Forelimb muscle (tissue), 1 donor: ENCODE results near the gene MED15. TPM values are rescaled to one million over a fixed set of nuclear protein-coding genes. Genes with fewer than 3 reads are reported as not detected.

Experiments
- DNase-seq: peaks from one replicate; pipeline ENCODE4 v3.0.0-alpha.2; 2013; ENCODE audit warnings: low read depth
- polyA plus RNA-seq: library from polyadenylated mRNA; unstranded; fragments of 120-200 nt; gene quantifications from one replicate; pipeline ENCODE4 v1.2.1, GENCODE V29; 2013; ENCODE audit not compliant: insufficient read length

Gene MED15
- polyA plus RNA-seq, 1 donor, result 43.9 TPM

GRCh38 chr22:20622650-20623339 lies 115.4 kb downstream of the MED15 start:
- no peak for DNase-seq

- DNase-seq, result no peak
Observed at GRCh38 chr22:20624161-20624616, 116.8 kb downstream of the MED15 start.

- no peak for DNase-seq
Observed at GRCh38 chr22:20625270-20625669, 117.9 kb downstream of the MED15 start.

GRCh38 chr22:20626811-20627210 lies 119.4 kb downstream of the MED15 start:
- no peak for DNase-seq

GRCh38 chr22:20627432-20627831 lies 120.0 kb downstream of the MED15 start:
- DNase-seq, result no peak

GRCh38 chr22:20628081-20628939 lies 120.9 kb downstream of the MED15 start:
- no peak for DNase-seq

GRCh38 chr22:20629401-20629800 lies 122.0 kb downstream of the MED15 start:
- DNase-seq, result no peak

- DNase-seq, result no peak
Observed at GRCh38 chr22:20630873-20631617, 123.6 kb downstream of the MED15 start.

GRCh38 chr22:20632082-20632481 lies 124.7 kb downstream of the MED15 start:
- DNase-seq, result no peak

- DNase-seq, result no peak
Observed at GRCh38 chr22:20632518-20632917, 125.1 kb downstream of the MED15 start.

- DNase-seq, result no peak
Observed at GRCh38 chr22:20634560-20635226, 127.3 kb downstream of the MED15 start.

- DNase-seq, result no peak
Observed at GRCh38 chr22:20635227-20635591, 127.8 kb downstream of the MED15 start.

- no peak for DNase-seq
Observed at GRCh38 chr22:20636075-20636812, 128.8 kb downstream of the MED15 start.

- DNase-seq, result no peak
Observed at GRCh38 chr22:20636945-20637344, 129.5 kb downstream of the MED15 start.

Other genes with a start within 250 kb of the MED15 start
- 19.9 TPM for gene RTN4R, start 239.3 kb upstream of the MED15 start, polyA plus RNA-seq
- 77.0 TPM for gene DGCR6L, start 187.6 kb upstream of the MED15 start, polyA plus RNA-seq
- 14.9 TPM for gene ZNF74, start 113.5 kb upstream of the MED15 start, polyA plus RNA-seq
- gene SCARF2, start 69.8 kb upstream of the MED15 start, polyA plus RNA-seq, result 13.1 TPM
- gene KLHL22, start 11.8 kb upstream of the MED15 start, polyA plus RNA-seq, result 34.3 TPM